GM10248 (cell line): ENCODE measurements around the gene GATAD2A.

Experiments used
- CTCF ChIA-PET: fragments of 300-600 bp; sonication (Branson Sonifier 250); formaldehyde crosslinking; extraction: SDS; loops from one replicate; lab custom pipeline; 2021; ENCODE audit warnings: antibody characterized with exemption; lab: Yijun Ruan, JAX
- POLR2A ChIA-PET: fragments of 350-650 bp; sonication (Branson Sonifier 250); formaldehyde crosslinking; extraction: SDS; loops from one replicate; lab custom pipeline; 2020; ENCODE audit warnings: antibody characterized with exemption; lab: Yijun Ruan, JAX
- DNase-seq: peaks from one replicate; pipeline ENCODE4 v3.0.0; 2012; ENCODE audit errors: extremely low spot score
- TF ChIP-seq, protein P1 (sequence below): IDR thresholded peaks from 2 replicates; pipeline ENCODE4 v1.5.1; 2012; ENCODE audit warnings: mild to moderate bottlenecking, low read depth; ENCODE audit errors: extremely low read depth, missing control alignments, control extremely low read depth

Gene GATAD2A

DNA sequence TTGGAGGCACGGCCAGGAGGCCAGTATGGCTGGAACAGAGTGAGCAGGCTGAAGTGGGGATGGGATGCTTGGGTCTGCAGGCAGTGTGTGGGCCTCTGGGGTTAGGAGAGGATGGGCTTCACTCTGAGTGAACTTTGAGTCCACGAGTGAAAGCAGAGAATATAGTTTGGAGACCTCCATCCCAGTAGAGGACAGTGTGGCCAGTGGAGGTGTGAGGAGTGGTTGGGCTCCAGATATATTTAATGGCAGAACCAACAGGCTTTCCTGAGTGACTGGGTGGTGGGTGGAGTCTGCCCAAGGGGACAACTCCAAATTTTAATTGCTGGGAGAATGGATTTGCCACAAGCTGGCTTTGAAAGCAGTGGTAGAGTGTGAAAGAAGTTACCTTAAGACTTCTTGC lies 27.3 kb downstream of the GATAD2A start:
- DNase-seq = no peak
- TF ChIP-seq, protein P1, sequence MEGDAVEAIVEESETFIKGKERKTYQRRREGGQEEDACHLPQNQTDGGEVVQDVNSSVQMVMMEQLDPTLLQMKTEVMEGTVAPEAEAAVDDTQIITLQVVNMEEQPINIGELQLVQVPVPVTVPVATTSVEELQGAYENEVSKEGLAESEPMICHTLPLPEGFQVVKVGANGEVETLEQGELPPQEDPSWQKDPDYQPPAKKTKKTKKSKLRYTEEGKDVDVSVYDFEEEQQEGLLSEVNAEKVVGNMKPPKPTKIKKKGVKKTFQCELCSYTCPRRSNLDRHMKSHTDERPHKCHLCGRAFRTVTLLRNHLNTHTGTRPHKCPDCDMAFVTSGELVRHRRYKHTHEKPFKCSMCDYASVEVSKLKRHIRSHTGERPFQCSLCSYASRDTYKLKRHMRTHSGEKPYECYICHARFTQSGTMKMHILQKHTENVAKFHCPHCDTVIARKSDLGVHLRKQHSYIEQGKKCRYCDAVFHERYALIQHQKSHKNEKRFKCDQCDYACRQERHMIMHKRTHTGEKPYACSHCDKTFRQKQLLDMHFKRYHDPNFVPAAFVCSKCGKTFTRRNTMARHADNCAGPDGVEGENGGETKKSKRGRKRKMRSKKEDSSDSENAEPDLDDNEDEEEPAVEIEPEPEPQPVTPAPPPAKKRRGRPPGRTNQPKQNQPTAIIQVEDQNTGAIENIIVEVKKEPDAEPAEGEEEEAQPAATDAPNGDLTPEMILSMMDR = no peak
- ChIA-PET CTCF (interaction anchor here (0.6 to 2.5 kb wide), 3 partner anchors 11 to 22 kb away, joined by 3 to 9 read pairs (median 3); no protein-coding TSS in a partner anchor), POLR2A (interaction anchor here (0.6 kb wide), 1 partner anchor 17 kb away, joined by 4 read pairs; no protein-coding TSS in a partner anchor)

DNA sequence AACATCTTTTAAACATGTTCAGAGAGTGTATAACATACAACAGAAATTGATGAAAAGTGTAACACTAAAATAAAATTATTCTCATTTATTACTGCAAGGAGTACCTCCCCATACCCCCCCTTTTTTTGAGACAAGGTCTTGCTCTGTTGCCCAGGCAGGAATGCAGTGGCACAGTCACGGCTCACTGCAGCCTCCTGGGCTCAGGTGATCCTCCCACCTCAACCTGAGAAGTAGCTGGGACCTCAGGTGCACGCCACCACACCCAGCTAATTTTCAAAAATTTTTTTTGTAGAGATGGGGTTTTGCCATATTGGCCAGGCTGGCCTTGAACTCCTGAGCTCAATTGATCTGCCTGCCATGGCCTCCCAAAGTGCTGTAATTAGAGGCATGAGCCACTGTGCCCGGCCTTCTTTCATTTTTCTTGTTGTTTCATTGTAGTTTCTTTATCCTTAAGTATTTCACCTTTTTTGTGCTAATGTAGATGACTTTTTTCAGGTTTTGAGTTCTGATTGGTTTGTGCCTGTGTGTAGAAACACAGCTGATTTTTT lies 28.3 kb downstream of the GATAD2A start:
- no peak for DNase-seq

DNA sequence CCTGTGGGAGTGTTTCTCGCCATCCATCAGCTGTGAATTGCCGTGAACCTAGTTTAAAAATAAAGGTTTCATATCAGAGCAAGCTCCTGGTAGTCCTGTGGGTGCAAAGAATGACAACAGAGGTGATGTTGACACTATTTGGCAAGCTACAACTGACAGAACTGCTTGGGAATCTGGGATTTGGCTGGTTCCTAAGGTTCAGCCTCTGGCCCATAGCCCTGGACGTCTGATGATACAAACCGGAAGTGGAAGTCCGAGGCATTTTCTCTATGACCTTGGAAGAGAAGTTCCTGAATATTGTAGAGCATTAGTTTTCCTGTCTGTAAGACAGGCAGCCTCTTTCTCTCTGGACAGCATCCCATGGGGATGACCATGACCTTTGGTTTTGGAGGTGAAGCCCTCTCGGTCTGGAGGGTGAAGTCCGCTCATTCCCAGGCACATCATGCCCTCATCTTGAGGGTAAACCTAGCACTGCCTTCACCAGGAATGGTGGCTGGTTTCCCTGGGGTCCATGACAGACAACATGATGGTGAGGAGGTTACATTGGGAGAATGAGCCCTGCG lies 29.1 kb downstream of the GATAD2A start:
- CTCF ChIA-PET = interaction anchor here (1.2 to 2.5 kb wide), 3 partner anchors 9 to 37 kb away, joined by 3 to 9 read pairs (median 3); no protein-coding TSS in a partner anchor
- TF ChIP-seq, protein P1 = no peak
- POLR2A ChIA-PET = no interaction called here
- no peak for DNase-seq

More for the DNA sequence above, 28.3 kb downstream of the GATAD2A start:
- TF ChIP-seq, protein P1 = no peak
- ChIA-PET POLR2A (interaction anchor here (0.5 kb wide), 1 partner anchor 74 kb away, joined by 3 read pairs; no protein-coding TSS in a partner anchor), CTCF (interaction anchor here (0.8 to 2.5 kb wide), 4 partner anchors 10 to 36 kb away, joined by 3 to 9 read pairs (median 4); no protein-coding TSS in a partner anchor)

DNA sequence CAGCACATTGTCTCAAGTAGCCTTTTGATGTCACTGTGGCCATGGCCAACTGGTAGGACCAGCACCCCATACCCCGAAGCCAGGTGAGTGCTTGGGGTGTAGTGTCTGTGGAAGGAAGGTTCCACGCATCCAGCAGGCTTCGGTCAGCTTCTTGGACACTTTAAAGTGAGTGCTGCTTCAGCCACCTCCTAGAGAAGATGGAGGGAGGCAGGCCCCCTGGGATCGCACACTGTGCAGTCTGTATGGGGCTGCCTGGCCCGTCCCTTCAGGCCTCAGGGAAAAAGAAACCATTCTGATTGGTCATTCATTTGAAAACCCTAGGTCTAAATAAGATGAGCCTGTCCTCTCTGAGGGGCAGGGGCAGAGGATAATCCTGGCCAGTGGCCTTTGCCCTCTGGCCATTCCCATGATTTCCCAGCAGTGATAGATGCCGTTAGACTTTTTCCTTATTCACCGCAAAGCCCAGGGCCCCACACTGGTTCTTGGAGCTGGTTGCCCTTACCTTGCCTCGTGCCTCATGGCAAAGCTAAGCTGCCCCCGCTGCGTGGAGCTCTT lies 30.7 kb downstream of the GATAD2A start:
- ChIA-PET POLR2A (interaction anchor here (1.2 kb wide), 1 partner anchor 18 kb away, joined by 3 read pairs; no protein-coding TSS in a partner anchor), CTCF (interaction anchor here (0.9 kb wide), 1 partner anchor 15 kb away, joined by 3 read pairs; no protein-coding TSS in a partner anchor)
- DNase-seq = no peak
- TF ChIP-seq, protein P1 = no peak

DNA sequence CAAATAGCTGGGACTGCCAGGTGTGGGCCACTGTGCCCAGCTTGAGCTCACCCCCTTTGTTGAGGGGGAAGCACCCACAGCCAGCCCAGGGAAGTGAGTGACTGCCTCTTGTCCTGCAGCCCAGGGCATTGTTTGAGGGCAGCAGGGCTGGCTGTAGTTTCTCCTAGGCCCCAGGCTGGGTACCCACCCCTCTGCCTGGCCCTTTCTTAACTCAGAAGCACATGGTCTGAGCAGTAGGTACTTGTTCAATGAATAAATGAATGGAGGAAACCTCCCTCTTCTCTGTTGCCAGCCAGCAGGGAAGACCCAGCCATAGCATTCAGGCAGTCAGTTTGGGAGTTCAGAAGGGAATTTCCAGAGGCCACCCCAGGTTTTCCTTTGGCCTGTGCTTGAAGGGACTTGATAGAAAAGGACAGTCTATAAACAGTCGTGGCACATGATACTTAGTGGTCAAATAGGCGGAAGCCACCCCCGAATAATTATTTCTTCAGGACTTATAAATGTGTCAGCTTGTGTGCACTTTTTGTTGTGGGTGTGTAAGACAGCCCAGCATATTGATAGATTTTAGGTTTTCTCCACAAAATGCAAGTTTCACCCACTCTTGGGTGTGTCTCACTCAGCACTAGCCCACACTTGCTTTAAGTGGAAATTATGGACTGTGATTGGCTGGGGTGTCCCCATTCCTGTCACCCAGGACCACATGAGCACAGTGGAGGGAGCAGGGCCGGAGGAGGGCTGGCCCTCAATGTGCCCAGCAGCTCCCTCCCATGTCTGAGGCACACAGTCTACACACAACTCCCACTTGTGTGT lies 33.1 kb downstream of the GATAD2A start:
- ChIA-PET CTCF (interaction anchor here (0.7 to 1.1 kb wide), 2 partner anchors 14 to 53 kb away, joined by 3 read pairs; no protein-coding TSS in a partner anchor), POLR2A (no interaction called here)
- DNase-seq = no peak
- TF ChIP-seq, protein P1 = no peak

DNA sequence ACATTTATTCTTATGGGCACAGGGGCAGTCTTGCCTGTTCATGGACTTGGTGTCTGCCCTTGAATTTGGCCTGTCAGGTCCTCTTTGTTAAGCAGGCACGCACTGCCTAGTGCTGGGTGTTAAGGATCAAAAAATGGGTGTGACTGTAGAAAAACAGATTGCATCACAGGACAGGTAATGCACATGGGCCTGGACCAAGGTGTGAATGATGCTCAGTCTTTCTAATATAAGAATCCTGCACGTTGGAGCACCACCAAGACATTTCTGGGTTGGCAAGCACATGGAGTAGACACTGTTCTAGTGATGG lies 33.7 kb downstream of the GATAD2A start:
- POLR2A ChIA-PET = no interaction called here
- CTCF ChIA-PET = interaction anchor here (0.7 kb wide), 1 partner anchor 14 kb away, joined by 3 read pairs; no protein-coding TSS in a partner anchor
- no peak for DNase-seq
- TF ChIP-seq, protein P1 = no peak
